Gastrocnemius medialis (tissue), 4 donors: Measurements from ENCODE around the gene STIM1. TPM values are rescaled to one million over a fixed set of nuclear protein-coding genes. Genes with fewer than 3 reads are reported as not detected.
"Not testable (repeated sequence)": the region's sequence is repeated elsewhere in the genome, so short reads cannot be mapped to it uniquely, and the experiment has no call there.

Experiments used
- ATAC-seq, 2 donors: fragments of 150-250 bp; one replicate each; pipeline ENCODE4 v1.9.1; 2016
- DNase-seq, 2 donors: peaks; one replicate each; pipeline ENCODE4 v3.0.0-alpha.2; 2019
- H3K27ac ChIP-seq, 4 donors: fragments of 200-600 bp; sonication (generic); 1 replicate in 1 of 4; 2 replicates in 3 of 4; pipeline ENCODE4 v1.5.1; 2016 to 2018; ENCODE audit warnings: mild to moderate bottlenecking in 2 of 4, moderate library complexity in 1 of 4
- H3K27me3 ChIP-seq, 3 donors: fragments of 200-600 bp; sonication (generic) in 2 of 3; 1 replicate in 1 of 3; 2 replicates in 2 of 3; pipeline versions ENCODE4 v1.5.1 to v1.6.0; 2016 to 2019; ENCODE audit warnings: mild to moderate bottlenecking in 1 of 3, moderate library complexity in 1 of 3
- H3K36me3 ChIP-seq, 2 donors: fragments of 200-600 bp; sonication (generic) in 1 of 2; one replicate each; pipeline ENCODE4 v1.5.1; 2017 to 2018
- H3K4me1 ChIP-seq, 2 donors: fragments of 200-600 bp; sonication (generic) in 1 of 2; one replicate each; pipeline ENCODE4 v1.5.1; 2016 to 2017; ENCODE audit warnings: mild to moderate bottlenecking in 2 of 2
- H3K4me3 ChIP-seq, 4 donors: fragments of 200-600 bp; sonication (generic) in 3 of 4; 1 replicate in 1 of 4; 2 replicates in 3 of 4; pipeline ENCODE4 v1.5.1; 2016 to 2019; ENCODE audit warnings: mild to moderate bottlenecking in 2 of 4
- H3K9me3 ChIP-seq, 3 donors: fragments of 200-600 bp; sonication (generic) in 2 of 3; 1 replicate in 1 of 3; 2 replicates in 2 of 3; pipeline ENCODE4 v1.5.1; 2016 to 2019
- POLR2A ChIP-seq, 2 donors: fragments of 450-650 bp; IDR thresholded peaks; one replicate each; pipeline ENCODE4 v1.6.1; 2017; ENCODE audit warnings: antibody characterized with exemption in 2 of 2, mild to moderate bottlenecking in 2 of 2, moderate library complexity in 2 of 2
- in situ Hi-C, 4 donors: fragments of 200-750 bp; cut with MboI; loops; one replicate each; pipeline versions ENCODE4 v1.15.0 to v1.8.0; 2017; ENCODE audit warnings: low sequenced_read_pairs in 4 of 4
- intact Hi-C: fragments of 100-400 bp; cut with DNase I; formaldehyde crosslinking; loops from one replicate; pipeline ENCODE4 v1.15.1; 2023; ENCODE audit warnings: low total_unique reads
- total RNA-seq, 4 donors: library from RNA; depleted of rRNA; stranded (reverse); fragments of >200 nt; gene quantifications; one replicate each; pipeline versions ENCODE4 v1.1.0 to v1.2.3, GENCODE V29; 2016
- TF ChIP-seq, protein P1 (sequence below), 5 experiments: fragments of 450-650 bp in 3 of 5; fragments of 200-600 bp in 2 of 5; sonication (generic) in 2 of 5; IDR thresholded peaks in 4 of 5; conservative IDR thresholded peaks in 1 of 5; 1 replicate in 4 of 5; 2 replicates in 1 of 5; pipeline ENCODE4 v1.5.1; 2016 to 2019; ENCODE audit warnings: antibody characterized with exemption in 5 of 5, mild to moderate bottlenecking in 3 of 5, moderate library complexity in 3 of 5

STIM1 gene
- total RNA-seq, 4 donors from 2014 or later = 45.9 to 132 (median 87.3) TPM

DNA sequence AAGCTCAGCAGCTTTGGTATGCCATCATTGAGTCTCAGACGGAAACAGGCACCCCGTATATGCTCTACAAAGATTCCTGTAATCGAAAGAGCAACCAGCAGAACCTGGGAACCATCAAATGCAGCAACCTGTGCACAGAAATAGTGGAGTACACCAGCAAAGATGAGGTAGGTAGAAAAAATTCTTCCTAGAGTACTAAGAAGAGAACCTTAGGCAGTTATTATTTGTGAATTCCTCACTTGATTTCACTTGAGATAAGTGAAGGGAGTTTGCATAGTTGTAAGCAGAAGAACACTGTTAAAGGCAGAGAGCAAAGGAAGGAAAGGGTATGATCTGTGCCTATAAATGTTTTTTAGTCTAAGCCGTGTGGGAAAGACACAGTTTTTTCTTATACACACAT lies 267.8 kb downstream of the STIM1 start:
- peaks cover 0 to 90% of the 10 kb centered on the region in 2 donors for H3K36me3 ChIP-seq
- DNase-seq = no peak
- no peaks in the 10 kb centered on the region for H3K27me3 ChIP-seq
- no peak for TF ChIP-seq POLR2A (IDR thresholded peaks at IDR 0.05)
- TF ChIP-seq, protein P1, sequence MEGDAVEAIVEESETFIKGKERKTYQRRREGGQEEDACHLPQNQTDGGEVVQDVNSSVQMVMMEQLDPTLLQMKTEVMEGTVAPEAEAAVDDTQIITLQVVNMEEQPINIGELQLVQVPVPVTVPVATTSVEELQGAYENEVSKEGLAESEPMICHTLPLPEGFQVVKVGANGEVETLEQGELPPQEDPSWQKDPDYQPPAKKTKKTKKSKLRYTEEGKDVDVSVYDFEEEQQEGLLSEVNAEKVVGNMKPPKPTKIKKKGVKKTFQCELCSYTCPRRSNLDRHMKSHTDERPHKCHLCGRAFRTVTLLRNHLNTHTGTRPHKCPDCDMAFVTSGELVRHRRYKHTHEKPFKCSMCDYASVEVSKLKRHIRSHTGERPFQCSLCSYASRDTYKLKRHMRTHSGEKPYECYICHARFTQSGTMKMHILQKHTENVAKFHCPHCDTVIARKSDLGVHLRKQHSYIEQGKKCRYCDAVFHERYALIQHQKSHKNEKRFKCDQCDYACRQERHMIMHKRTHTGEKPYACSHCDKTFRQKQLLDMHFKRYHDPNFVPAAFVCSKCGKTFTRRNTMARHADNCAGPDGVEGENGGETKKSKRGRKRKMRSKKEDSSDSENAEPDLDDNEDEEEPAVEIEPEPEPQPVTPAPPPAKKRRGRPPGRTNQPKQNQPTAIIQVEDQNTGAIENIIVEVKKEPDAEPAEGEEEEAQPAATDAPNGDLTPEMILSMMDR (IDR thresholded peaks at IDR 0.05 in 4 of 5, conservative IDR thresholded peaks at IDR 0.05 in 1 of 5) = no peak
- no peak overlapping the region for H3K27ac ChIP-seq
- H3K4me1 ChIP-seq = no peaks in the 10 kb centered on the region
- H3K9me3 ChIP-seq = no peaks in the 10 kb centered on the region
- intact Hi-C loops (no loop called here), in situ Hi-C loops (no loop called here)
- ATAC-seq = no peak
- no peak overlapping the region for H3K4me3 ChIP-seq

DNA sequence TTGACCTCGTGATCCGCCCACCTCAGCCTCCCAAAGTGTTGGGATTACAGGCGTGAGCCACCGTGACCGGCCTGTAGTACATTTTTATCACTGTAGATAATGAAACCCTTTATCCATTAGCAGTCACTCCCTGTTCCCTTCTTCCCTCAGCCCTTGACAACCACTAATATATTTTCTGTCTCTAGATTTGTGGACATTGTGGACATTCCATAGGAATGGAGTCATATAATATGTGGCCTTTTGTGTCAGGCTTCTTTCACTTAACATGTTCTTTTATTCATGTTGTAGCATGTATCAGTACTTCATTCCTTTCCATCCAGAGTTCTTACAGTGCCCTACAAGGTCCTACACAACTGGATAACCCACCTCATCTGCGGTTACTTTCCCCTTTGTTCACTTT lies 269.7 kb downstream of the STIM1 start:
- intact Hi-C loops (no loop called here), in situ Hi-C loops (no loop called here)
- peaks cover 0 to 73% of the 10 kb centered on the region in 2 donors for H3K36me3 ChIP-seq
- no peaks in the 10 kb centered on the region for H3K9me3 ChIP-seq
- no peak overlapping the region for H3K4me3 ChIP-seq
- DNase-seq = no peak
- ATAC-seq = no peak
- no peaks in the 10 kb centered on the region for H3K27me3 ChIP-seq
- H3K4me1 ChIP-seq = no peaks in the 10 kb centered on the region
- TF ChIP-seq, protein P1 (IDR thresholded peaks at IDR 0.05 in 4 of 5, conservative IDR thresholded peaks at IDR 0.05 in 1 of 5) = no peak
- no peak for TF ChIP-seq POLR2A (IDR thresholded peaks at IDR 0.05)
- H3K27ac ChIP-seq = no peak overlapping the region

DNA sequence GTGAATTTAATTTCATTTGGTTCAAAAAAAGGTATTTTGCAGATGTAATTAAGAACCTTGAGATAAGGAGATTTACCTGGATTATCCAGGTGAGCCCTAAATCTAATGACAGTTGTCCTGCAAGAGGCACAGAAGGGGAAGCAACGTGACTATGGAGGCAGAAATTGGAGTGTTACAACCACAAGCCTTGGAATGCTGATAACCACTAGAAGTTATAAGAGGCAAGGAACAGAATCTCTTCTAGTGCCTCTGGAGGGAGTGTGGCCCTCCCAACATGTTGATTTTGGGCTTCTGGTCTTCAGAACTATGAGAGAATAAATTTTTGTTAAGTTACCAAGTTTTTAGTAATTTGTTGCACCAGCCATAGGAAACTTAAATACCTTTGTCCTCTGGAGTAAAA lies 271.9 kb downstream of the STIM1 start:
- no peaks in the 10 kb centered on the region for H3K4me1 ChIP-seq
- TF ChIP-seq, protein P1 (IDR thresholded peaks at IDR 0.05 in 4 of 5, conservative IDR thresholded peaks at IDR 0.05 in 1 of 5) = no peak
- no peak for TF ChIP-seq POLR2A (IDR thresholded peaks at IDR 0.05)
- ATAC-seq = no peak
- no peak for DNase-seq
- H3K4me3 ChIP-seq = no peak overlapping the region
- H3K27me3 ChIP-seq = no peaks in the 10 kb centered on the region
- H3K36me3 ChIP-seq = peaks cover 0 to 55% of the 10 kb centered on the region in 2 donors
- in situ Hi-C loops = no loop called here
- intact Hi-C loops = no loop called here
- H3K27ac ChIP-seq = no peak overlapping the region
- H3K9me3 ChIP-seq = no peaks in the 10 kb centered on the region

DNA sequence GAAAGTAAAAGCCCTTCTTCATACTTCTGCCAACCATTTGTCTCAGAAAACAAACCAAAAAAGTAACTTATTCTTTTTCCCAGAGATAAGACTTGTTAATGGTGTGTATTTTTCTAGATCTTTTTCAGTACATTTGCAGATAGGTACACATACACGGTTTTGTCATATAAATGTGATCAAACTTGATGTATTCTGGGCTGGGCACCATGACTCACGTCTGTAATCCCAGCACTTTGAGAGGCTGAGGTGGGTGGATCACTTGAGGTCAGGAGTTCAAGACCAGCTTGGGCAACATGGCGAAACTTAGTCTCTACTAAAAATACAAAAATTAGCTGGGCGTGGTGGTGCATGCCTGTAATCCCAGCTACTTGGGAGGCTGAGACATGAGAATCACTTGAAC lies 274.8 kb downstream of the STIM1 start:
- in situ Hi-C loops, H3K27me3 ChIP-seq, H3K27ac ChIP-seq, intact Hi-C loops, DNase-seq, ATAC-seq, H3K4me1 ChIP-seq, H3K9me3 ChIP-seq, H3K4me3 ChIP-seq: not testable (repeated sequence)
- peaks cover 0 to 48% of the 10 kb centered on the region in 2 donors for H3K36me3 ChIP-seq

DNA sequence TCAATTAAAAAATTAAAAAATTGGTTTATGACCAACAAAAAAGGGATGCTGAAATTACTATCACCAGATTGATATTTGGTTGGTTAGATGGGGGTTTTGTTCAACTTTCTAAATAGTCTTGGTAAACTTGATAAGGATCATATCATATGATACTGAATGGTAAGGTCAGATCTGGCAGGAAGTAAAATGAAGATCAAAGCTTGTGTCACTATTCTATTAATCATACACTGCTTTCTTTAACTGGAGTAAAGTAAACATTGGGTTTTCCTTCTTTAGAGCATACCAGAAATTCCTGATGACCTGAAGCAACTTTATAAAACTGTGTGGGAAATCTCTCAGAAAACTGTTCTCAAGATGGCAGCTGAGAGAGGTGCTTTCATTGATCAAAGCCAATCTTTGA lies 279.3 kb downstream of the STIM1 start:
- Histone ChIP-seq H3K4me3 (no peak overlapping the region), H3K36me3 (peaks cover 0 to 49% of the 10 kb centered on the region in 2 donors), H3K27ac (no peak overlapping the region), H3K27me3 (no peaks in the 10 kb centered on the region), H3K4me1 (no peaks in the 10 kb centered on the region), H3K9me3 (no peaks in the 10 kb centered on the region)
- TF ChIP-seq POLR2A (IDR thresholded peaks at IDR 0.05) = no peak
- TF ChIP-seq, protein P1 (IDR thresholded peaks at IDR 0.05 in 4 of 5, conservative IDR thresholded peaks at IDR 0.05 in 1 of 5) = no peak
- ATAC-seq (no peak), DNase-seq (no peak)
- intact Hi-C loops (no loop called here), in situ Hi-C loops (no loop called here)
